HG03095 (cell line): ENCODE data around the gene DCLK2.

Experiments
- ATAC-seq: cut with Tn5 transposase; IDR thresholded peaks from one replicate; pipeline ENCODE4 v1.9.1; 2021; ENCODE audit warnings: moderate library complexity; ENCODE audit not compliant: unreplicated experiment

The DCLK2 gene

DNA sequence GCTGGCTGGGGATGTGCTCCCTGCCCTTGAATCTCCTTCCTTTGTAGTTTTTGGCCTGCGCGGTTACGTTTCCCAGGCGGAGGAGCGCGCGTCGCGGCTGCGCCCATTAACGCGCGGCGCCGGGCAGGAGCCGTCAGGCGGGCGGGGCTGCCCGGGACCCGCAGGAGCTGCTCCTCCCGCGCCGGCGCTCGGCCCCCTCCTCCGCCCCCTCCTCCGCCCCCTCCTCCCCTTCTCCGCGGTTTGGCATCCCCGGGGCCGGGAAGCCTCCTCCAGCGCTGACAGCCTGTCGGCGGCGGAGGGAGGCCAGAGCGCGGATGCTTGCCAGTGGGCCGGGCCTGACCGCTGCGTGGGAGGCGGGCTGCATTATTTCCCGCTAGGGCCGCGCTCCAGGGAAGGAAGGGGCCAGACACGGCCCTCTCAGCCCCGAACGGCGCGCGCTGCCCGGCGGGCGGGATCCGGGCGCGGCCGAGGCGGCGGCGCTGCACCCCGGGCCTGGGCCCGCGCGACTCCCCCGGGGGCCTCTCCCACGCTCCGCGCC is at the start of gene DCLK2:
Gene DCLK2 (plus strand): TSS at position 405 of the 538 bp plus-strand sequence. CDS start 583 bp downstream, outside the sequence.
- no peak for ATAC-seq

DNA sequence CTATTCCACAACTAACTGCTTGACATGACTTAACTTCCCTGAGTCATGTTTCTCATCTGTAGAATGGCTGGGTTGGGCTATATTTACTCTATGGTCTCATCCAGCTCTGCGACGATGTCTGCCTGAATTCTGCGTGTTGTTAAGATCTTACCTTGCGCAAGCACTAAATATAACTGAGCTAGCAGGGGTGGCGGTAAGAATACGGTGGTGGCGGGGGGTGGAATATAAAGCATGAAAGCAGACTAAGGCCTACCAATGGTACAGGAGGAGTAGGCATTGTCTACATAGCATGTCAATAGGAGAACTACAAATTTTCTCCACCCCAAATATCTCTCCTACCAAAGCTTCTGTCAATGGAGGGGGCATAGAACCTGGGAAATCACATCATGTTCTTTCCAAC is 45.7 kb upstream of the DCLK2 start:
- ATAC-seq: no peak

DNA sequence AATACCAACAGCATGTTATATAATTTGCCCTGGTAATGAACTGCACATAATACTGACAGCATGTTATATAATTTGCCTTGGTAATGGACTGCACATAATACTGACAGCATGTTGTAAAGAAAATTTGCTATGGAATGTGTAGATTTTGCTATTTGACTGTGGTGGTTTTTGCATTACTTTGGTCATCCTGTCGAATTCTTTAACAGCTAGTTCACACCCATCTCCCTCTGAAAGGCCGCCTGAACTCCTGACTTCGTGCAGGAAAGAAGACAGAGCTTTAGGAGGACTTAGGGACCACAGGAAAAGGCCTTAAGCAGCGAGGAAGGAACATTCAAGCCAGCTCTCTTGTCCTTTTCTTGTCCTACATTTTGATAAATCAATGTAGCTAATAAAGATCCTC is 45.2 kb upstream of the DCLK2 start:
- no peak for ATAC-seq

DNA sequence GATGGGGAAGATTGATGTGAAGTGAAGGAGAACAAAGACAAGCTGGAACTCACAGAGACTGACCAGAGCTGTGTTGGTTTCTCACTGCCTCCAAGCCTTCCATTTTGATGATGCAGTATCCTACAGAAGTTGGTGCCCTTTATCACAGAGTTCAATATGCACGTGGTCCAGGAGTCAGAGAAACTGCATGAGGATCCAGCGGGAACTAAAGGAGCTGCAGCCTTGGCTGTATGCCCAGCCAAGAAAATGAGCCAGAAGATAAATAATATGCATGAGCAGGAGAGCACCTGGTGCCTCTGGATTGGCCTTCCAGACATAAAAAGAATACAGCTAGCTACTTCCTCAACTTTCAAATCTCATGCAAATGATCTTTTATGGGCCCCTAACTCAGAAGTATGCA is 44.3 kb upstream of the DCLK2 start:
- no peak for ATAC-seq

DNA sequence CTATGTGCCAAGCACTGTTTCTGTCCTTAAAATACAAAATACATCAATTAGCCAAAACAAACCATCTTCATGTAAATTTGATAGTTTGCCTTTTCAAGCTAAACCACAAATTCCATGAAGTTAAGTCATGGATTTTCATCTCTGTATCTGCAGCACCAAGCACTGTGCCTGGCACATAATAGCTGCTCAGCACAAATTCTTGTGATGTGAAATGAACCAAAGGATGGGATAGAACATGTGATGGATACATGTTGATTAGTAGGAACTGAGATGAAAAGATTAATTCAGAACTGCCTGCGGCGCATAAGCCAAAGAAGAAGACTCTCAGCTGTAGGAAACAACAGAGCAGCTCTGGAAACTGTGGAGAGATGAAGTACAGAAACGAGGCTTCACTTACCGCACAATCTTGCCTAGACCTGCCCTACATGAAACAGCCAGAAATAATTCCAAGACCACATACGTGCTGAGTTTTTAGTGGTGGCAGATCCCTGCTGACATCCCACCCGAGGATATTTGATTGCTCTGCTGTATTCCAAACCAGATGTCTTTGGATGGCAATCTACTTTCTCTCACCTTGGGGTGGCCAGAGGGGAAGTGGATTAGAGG is 40.9 kb upstream of the DCLK2 start:
- ATAC-seq: no peak

DNA sequence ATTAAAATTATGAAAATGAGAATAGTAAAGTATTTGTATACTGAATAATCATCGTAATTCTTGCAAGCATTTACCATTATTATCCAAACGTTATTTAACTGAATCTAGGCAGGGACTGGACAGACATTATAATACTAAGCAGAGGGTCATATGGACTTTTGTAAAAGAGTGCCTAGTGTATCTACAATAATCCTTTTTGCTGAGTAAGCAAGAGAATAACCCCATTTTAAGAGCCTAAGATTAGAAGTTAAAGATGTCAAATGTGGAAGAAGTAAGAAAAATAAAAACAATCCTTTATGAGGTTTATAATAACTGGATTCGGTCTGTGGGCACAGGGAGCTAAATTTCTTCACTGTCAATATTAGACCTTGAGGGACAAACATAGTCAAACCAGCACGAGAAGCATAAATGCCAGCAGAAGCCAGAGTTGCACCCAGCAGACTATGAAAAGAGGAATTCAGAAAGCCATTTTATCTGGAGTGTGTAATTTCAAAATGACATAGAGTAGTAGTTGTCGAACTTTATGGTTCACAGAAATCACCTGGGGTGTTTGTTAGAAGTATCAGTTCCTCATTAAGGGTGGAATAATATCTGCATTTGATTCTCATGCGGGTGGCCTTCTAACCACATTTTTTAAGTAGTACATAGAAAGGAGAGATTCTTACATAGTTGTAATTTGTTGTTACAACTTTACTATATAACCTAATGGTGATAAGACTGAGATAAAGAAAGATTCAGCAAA is 39.7 kb upstream of the DCLK2 start:
- peak; percentile 95 for ATAC-seq

DNA sequence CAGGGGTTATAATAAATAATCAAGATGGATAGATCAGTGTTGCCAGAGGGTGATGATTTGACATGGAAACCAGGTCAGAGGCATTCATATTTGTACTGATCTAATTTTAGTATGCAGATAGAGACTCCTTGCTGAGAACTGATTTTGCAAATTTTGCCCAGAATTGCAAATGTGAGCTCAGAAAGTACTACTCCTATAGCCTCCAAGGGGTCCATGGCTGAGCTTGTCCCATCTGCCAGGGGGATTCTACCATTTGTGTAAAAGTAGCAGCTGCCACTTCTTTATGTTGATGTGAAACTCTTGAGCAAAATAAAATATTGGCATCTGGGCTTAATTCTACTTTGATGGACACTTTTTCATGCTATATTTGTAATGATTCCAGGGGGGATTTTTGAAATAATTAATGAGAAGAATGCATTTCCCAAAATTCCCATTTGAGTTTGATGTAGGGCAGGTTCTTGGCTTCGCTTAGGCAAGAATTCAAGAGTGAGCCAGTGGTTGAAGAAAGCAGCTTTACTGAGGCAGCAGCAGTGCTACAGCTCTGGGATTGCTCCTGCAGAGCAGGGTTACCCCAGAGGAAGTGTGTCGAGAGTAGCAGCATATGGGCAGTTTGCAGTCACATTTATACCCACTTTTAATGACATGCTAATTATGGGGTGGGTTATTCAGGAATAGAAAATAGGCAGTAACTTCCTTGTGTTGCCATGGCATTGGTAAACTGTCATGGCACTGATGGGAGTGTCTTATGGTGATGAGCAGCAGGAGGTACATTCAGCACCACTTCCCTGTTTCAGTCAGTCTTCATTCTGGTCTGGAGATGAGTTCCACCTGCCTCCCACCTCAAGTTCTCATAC is 38.7 kb upstream of the DCLK2 start:
- no peak for ATAC-seq

DNA sequence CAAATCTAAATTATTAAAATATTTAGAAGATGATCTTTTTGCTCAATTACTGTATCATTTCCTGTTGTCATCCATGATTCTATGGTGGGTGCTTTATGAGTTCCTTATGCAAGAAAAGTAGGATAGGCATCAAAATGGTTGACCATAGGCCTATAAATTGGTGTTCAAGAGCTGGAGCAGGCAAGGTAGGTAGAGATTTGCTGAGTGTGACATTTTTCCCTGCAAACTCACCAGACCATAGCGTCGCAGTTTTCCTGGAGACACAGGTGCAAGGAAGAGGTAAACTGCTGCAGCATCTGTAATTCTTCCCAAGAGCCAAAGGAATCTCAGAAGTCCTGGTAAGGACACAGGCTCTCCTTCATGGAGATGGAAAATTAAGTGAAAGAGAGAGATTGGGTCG is 33.7 kb upstream of the DCLK2 start:
- ATAC-seq: no peak

DNA sequence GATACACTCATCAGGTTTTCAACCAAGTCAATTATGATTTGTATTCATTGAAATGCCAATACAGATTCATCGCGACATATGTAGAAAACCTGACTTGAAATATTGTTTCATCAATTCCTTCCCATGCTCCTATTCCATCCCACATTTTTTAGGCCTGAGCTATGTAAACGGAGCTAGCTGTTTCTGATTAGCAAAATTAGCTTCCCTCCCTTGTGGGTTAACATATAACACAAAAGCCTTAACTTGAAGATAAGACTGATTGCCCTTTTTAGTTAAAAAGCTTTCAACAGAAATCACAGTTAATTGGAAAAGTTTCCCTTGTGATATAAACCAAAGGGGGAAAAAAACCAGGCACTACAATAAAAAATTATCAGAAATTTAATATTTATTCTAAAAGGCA is 32.8 kb upstream of the DCLK2 start:
- ATAC-seq: no peak

DNA sequence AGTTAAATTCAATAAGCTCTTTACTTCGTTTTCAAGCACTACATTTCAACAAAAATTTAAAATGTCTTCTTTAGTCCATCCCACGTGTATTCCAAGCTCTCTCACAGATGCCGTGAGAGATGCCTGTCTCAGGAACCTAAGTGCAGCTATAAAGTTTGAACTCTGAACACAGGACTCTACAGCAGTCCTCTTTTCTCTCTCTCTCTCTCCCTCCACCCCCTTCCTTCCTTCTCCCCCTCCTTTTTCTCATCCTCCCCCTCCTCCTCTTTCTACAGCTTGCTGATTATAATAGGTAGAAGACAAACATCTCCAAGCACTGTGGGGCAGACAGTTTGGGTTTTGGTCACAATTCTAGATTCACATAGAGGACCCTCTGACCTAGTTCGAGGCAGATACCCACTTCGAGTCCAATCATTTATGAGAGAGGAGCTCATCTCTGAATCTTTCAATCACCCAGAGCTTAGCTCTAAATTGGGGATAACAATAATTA is 31.5 kb upstream of the DCLK2 start:
- no peak for ATAC-seq

DNA sequence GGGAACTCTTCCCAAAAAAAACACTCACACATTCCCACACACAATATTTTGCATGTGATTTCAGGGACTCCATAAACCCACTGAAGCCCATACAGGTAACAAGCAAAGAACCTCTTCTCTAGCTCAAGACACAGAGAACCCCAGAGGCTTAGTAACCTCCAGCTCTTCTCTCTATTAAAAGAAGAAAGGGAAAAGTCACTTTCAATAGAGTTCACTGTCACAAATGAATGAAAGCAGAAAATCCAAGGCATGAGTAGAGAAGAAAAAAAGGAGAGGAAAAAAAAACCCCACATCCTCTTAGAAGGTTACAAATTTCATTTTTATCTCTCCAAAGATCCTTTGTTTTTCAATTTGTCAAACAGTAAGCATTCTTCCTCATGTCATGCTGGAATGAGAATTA is 30.7 kb upstream of the DCLK2 start:
- no peak for ATAC-seq

DNA sequence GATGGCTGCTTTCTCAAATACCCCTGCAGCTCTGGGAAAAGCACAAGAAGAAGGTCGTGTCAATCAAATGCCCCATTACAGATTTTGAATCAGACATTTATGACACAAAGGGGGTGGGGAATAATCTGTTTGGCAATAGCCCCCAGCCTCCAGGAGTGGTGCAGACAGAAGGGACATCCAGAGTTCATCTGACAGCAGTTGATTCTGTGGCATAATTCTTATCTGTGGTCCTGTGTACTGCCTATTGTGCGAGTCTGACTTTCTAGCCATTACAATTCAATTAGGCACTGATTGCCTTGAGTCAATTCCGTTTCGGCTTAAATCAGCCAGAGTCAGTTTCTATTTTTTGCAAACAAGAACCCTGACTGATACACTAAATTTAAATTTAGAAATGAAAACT is 28.6 kb upstream of the DCLK2 start:
- ATAC-seq: no peak

DNA sequence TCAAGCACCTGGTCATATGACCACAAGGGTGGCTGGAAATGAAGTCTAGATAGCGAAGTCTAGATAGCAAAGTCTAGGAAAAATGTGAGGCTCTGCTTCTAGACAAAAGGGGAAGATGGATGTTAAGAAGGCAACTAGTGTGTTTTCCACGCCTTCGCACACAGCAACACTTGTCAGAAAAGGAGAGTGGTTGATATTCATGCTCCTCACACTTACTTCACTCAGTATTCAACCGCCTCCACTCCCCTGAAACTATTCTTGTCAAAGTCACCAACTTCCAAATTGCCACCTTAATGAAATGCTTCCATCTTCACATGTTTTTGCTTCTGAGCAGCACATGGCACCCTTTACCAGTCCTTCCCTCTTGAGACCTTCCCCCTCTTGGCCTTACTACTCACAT is 27.7 kb upstream of the DCLK2 start:
- no peak for ATAC-seq

DNA sequence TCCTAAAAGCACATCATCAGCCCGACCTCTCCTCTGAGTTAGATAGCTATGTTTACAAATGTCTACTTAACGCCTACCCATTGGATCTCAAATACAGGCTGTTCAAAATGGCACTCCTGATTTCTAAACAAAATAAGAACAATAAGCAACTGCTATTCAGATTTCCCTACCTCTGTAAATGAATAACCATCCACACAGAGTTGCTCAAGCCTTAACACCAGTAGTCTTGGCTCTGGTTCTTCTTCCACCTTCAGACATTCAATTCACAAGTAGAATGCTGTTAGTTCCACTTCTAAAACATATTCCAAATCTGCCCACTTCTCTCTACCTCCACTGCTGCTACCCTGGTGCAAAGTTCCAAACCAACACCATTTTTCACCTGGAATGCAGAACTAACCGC is 27.1 kb upstream of the DCLK2 start:
- no peak for ATAC-seq

DNA sequence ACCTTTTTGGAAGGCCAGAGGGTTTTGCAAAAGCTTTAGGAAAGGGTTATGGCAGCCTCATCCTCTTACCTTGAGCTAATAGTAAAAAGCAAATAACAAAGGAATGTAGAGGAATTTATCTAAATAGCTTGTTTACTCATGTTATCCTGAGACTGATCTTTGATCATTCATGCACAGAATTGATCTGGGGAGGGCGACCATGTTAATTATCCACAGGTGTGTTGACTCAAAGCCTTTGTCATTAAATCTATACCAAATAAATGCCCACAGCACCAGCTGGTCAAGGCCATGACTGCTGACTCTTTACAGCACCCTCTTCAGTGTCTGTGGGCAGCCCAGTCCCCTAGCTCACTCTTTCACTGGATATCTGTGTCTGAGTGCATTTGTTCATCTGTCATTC is 22.8 kb upstream of the DCLK2 start:
- ATAC-seq: no peak

DNA sequence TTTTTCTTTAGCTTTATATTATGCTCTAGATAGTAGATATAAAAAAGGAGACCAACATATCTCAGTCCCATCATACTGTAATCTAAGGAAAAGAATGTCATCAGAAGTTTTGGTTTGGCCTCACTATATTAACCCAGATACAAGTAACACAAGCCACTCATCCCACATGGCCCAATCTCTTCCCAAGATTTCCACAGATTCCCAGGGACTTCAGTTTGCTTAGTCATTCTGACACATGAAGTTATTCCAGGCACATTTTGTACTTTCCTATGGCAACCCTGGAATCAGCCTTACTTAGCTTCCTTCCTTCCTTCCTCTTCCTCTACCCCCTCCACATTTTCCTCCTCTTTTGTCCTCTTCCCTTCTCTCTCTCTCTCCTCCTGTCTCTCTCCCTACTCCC is 21.7 kb upstream of the DCLK2 start:
- no peak for ATAC-seq

DNA sequence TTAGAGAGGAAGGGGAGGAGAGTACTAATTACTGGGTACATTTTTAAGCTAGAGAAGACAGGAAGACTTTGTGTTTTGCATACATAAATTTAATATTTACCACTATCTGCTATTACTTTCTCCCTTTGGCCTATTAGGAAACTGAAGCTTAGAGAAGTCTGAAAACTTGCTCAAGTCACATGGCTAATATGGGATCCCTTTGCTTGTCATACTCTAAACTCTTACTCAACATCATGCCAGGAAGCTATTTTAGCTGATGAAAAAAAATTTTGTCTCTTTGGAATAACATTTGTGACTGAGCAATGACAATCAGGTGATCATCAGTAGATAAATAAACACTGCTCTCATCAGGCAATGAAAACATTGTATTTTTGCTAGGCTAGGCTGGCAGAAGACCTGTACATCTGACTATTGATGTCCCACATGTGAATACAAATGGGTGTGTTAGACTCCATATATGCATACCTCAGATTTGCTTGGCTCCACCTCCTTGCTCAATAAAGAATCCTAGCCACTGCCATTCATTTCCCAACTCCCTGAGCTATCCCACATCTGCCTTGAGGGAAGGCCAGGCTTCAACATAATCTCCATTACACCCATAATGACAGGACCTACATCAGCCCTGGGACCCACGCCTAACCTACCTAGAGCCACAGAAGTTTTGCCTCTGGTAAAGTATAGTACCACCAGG is 17.0 kb upstream of the DCLK2 start:
- no peak for ATAC-seq

DNA sequence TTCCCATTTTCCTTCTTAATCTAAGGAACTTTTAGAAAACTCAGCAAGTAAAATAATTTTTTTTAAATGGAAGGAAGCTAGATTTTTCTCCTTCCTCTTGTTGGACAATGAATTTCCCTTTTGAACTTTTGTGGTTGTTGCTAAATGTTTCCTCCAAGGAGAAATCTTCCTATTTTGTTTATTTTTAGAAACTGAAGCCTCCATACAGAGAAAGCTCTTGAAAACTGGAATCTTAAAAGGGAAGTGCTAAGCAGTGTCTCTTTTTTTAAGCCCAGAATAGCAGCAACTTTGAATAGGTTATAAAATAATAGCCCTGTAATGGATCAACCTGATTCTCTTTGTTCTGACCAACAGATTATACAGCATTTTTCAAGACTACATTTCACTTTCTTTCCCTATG is 15.1 kb upstream of the DCLK2 start:
- no peak for ATAC-seq

DNA sequence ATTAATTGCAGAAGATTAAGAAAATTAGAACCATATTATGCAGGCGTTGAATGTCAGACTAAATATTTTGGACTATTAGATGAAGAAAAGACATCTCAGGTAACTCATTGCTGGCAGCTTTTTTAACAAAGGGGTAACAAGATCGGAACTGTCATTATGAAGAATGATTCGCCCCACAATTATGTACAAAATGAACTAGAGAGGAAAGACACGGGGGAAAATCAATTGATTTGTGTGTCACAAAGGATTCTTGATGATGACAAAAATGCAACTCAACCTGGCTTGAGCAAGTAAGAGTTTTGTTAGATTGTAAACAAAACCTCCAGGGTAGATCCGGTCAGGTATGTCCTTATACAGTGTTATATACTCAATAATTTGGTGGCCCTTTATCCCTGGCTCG is 12.5 kb upstream of the DCLK2 start:
- no peak for ATAC-seq

DNA sequence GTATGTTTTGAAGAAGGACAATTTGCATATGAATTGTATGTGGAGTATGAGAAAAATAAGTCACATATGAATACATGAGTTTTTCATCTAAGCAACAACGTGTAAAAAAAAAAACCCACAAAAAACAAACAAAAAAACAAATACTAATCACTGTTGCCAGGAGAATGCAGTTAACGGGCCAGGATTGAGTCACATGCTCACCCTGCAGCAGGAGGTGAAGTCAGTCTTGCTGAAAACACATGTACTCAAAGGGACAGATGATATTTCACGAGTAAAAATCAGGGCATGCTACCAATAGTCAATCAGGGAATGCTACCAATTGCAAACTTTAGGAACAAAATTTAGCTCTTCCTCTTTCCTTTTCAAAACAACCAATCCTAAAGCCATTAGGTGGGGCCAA is 10.4 kb upstream of the DCLK2 start:
- ATAC-seq: no peak
